IPS-18a (cell line): ENCODE data around the gene SDK1.
"Not testable (repeated sequence)": the region's sequence is repeated elsewhere in the genome, so short reads cannot be mapped to it uniquely, and the experiment has no call there.

Source experiments
- H3K27ac ChIP-seq: one replicate; pipeline ENCODE4 v1.5.1; 2013; ENCODE audit warnings: low read length
- H3K27me3 ChIP-seq: one replicate; pipeline ENCODE4 v1.6.1; 2013; ENCODE audit warnings: mild to moderate bottlenecking, low read length; ENCODE audit not compliant: control insufficient read depth, insufficient read depth
- H3K36me3 ChIP-seq: one replicate; pipeline ENCODE4 v1.6.1; 2013; ENCODE audit warnings: low read depth, low read length; ENCODE audit not compliant: control insufficient read depth
- H3K4me1 ChIP-seq: one replicate; pipeline ENCODE4 v1.6.1; 2013; ENCODE audit warnings: low read depth, low read length; ENCODE audit not compliant: control insufficient read depth
- H3K4me3 ChIP-seq: one replicate; pipeline ENCODE4 v1.5.1; 2013; ENCODE audit warnings: low read length
- H3K9ac ChIP-seq: one replicate; pipeline ENCODE4 v1.6.1; 2013; ENCODE audit warnings: mild to moderate bottlenecking, low read length, moderate library complexity
- H3K9me3 ChIP-seq: one replicate; pipeline ENCODE4 v1.6.1; 2013; ENCODE audit warnings: low read depth, low read length; ENCODE audit not compliant: control insufficient read depth

Gene SDK1

DNA sequence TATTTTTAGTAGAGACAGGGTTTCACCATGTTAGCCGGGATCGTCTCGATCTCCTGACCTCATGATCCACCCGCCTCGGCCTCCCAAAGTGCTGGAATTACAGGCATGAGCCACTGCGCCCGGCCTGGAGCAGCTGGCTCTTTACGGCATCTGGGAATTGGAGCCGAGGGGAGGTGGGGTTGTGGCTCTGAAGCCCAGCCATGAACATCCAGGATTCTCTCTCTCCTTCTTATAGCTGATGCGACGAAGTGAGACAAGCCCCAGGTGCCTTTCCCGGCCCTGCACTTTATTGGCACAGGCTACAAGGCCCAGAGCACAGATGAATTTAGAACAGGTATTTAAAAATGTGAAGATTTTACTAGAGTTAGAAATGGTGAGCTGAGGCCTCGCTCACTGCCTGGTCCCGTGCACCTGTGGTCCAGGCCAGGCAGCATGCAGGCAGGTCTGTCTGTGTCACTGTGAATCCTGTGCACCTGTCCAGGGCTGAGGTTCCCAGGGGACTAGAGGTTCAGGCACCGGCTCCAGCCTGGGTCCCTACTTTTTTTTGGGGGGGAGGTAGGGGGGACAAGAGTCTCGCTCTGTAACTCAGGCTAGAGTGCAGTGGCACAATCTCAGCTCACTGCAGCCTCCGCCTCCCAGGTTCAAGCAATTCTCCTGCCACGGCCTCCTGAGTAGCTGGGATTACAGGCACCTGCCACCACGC, 1001.3 kb downstream of the SDK1 start:
- H3K27me3 ChIP-seq, result peaks cover 21% of the 10 kb centered on the region
- H3K4me3 ChIP-seq, result no peak overlapping the region
- H3K9me3 ChIP-seq, result no peaks in the 10 kb centered on the region
- no peaks in the 10 kb centered on the region for H3K36me3 ChIP-seq
- no peak overlapping the region for H3K27ac ChIP-seq
- peaks cover 3% of the 10 kb centered on the region for H3K4me1 ChIP-seq
- no peak overlapping the region for H3K9ac ChIP-seq

DNA sequence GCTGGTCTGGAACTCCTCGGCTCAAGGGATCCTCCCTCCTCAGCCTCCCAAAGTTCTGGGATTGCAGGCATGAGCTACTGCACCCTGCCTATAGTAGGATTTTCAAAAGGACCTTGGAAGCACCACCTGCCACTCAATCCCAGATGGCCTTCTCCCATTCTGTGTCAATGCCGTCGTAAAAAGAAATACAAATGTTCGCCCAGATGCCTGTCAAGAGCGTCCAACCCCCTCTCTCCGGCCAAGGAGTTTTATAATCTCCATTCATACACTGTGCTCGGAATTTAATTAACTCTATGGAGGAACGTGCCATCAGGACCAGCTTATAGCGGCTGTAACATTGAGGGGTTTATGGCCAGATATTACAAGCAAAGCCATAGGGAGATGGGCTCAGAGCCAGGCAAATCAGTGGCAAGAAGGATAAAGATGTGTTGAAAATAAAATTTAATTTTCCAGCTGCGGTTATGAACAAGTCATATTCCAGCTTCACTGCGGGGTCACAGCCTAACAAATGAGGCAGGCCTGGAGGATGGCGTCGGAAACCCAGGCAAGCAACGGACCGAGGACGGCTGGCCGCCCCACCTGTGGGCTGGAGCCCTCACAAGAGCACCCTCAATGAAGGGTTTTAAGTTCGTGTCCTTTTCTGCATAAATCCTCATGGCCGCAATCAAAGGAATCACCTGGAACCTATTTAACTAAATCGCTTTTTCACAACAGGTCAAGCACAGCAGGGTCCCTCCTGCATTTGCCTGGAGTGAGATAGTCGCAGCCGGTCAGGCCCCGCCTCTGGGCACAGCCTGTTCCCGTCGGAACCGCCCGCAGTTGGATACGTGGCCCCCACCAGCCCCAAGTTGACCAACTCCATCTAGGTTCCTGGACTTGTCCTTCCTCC, 1006.5 kb downstream of the SDK1 start:
- no peaks in the 10 kb centered on the region for H3K36me3 ChIP-seq
- H3K9me3 ChIP-seq, result no peaks in the 10 kb centered on the region
- H3K4me1 ChIP-seq, result peaks cover 7% of the 10 kb centered on the region
- no peak overlapping the region for H3K9ac ChIP-seq
- H3K4me3 ChIP-seq, result no peak overlapping the region
- peaks cover 43% of the 10 kb centered on the region for H3K27me3 ChIP-seq
- no peak overlapping the region for H3K27ac ChIP-seq

DNA sequence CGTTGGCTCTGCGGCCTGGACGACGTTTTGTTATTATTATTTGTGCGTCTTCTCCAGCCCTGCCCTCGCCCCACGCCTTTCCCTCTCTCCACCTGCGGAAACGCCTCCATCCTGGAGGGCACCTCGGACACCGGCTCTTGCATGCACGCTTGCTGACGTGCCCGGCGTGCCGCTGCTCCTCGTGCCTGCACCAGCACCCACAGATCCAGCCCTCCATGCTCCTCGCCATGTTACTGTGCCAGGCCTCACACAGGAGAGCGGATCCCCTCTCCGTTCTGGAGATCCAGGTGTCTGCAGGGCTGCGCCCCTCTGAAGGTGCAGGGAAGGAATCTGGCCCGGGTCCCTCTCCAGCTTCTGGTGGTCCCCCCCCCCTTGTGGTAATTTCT, 1007.1 kb downstream of the SDK1 start:
- H3K27me3 ChIP-seq, result peaks cover 43% of the 10 kb centered on the region
- H3K36me3 ChIP-seq, result no peaks in the 10 kb centered on the region
- H3K9ac ChIP-seq, result no peak overlapping the region
- H3K27ac ChIP-seq, result no peak overlapping the region
- H3K4me3 ChIP-seq, result no peak overlapping the region
- no peaks in the 10 kb centered on the region for H3K9me3 ChIP-seq
- H3K4me1 ChIP-seq, result peaks cover 7% of the 10 kb centered on the region

DNA sequence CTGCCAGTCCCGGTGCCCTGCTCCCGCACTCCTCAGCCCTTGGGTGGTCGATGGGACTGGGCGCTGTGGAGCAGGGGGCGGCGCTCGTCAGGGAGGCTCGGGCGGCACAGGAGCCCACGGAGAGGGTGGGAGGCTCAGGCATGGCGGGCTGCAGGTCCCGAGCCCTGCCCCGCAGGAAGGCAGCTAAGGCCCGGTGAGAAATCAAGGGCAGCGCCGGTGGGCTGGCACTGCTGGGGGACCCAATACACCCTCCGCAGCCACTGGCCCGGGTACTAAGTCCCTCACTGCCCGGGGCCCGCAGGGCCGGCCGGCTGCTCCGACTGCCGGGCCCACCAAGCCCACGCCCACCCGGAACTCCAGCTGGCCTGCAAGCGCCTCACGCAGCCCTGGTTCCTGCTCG, 1012.9 kb downstream of the SDK1 start:
- H3K4me3 ChIP-seq, H3K9ac ChIP-seq, H3K4me1 ChIP-seq, H3K27me3 ChIP-seq, H3K36me3 ChIP-seq, H3K27ac ChIP-seq, H3K9me3 ChIP-seq: not testable (repeated sequence)

DNA sequence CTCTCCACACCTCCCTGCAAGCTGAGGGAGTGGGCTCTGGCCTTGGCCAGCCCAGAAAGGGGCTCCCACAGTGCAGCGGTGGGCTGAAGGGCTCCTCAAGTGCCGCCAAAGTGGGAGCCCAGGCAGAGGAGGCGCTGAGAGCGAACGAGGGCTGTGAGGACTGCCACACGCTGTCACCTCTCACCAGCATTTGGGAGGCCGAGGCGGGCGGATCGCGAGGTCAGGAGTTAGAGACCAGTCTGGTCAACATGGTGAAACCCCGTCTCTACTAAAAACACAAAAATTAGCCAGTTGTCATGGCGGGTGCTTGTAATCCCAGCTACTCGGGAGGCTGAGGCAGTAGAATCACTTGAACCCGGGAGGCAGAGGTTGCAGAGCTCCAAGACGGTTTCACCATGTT, 1013.3 kb downstream of the SDK1 start:
- not testable (repeated sequence) for H3K4me3 ChIP-seq, H3K9ac ChIP-seq, H3K27me3 ChIP-seq, H3K4me1 ChIP-seq, H3K27ac ChIP-seq, H3K36me3 ChIP-seq, H3K9me3 ChIP-seq
